ENCODE measurements around the gene B4GALT6.

- TF ChIP-seq, protein P1, sequence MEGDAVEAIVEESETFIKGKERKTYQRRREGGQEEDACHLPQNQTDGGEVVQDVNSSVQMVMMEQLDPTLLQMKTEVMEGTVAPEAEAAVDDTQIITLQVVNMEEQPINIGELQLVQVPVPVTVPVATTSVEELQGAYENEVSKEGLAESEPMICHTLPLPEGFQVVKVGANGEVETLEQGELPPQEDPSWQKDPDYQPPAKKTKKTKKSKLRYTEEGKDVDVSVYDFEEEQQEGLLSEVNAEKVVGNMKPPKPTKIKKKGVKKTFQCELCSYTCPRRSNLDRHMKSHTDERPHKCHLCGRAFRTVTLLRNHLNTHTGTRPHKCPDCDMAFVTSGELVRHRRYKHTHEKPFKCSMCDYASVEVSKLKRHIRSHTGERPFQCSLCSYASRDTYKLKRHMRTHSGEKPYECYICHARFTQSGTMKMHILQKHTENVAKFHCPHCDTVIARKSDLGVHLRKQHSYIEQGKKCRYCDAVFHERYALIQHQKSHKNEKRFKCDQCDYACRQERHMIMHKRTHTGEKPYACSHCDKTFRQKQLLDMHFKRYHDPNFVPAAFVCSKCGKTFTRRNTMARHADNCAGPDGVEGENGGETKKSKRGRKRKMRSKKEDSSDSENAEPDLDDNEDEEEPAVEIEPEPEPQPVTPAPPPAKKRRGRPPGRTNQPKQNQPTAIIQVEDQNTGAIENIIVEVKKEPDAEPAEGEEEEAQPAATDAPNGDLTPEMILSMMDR (IDR thresholded peaks at IDR 0.05) = no peak
- TF ChIP-seq POLR2A (IDR thresholded peaks at IDR 0.05) = no peak
Measured at GRCh38 chr18:31617031-31617717, 67.2 kb downstream of the B4GALT6 start.

Measured in esophagus squamous epithelium (tissue), 4 donors.